Limb (tissue), 2 donors: ENCODE measurements around the gene RAI1.
A peak's percentile ranks its signal among the peaks of the same experiment; 100 is the strongest.
"Not testable (repeated sequence)": the region's sequence is repeated elsewhere in the genome, so short reads cannot be mapped to it uniquely, and the experiment has no call there.

Experiments used
- DNase-seq, 2 donors: peaks; one replicate each; pipeline ENCODE4 v3.0.0-alpha.2; 2016; ENCODE audit errors: extremely low spot score in 2 of 2

RAI1 gene

DNA sequence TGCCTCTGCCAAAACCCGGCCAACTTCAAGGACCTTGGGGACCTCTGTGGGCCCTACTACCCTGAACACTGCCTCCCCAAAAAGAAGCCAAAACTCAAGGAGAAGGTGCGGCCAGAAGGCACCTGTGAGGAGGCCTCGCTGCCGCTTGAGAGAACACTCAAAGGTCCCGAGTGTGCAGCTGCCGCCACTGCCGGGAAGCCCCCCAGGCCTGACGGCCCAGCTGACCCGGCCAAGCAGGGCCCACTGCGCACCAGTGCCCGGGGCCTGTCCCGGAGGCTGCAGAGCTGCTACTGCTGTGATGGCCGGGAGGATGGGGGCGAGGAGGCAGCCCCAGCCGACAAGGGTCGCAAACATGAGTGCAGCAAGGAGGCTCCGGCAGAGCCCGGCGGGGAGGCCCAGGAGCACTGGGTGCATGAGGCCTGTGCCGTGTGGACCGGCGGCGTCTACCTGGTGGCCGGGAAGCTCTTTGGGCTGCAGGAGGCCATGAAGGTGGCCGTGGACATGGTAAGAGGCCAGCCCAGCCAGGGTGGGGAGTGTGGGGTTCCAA is 116.8 kb downstream of the RAI1 start:
- no peak for DNase-seq

DNA sequence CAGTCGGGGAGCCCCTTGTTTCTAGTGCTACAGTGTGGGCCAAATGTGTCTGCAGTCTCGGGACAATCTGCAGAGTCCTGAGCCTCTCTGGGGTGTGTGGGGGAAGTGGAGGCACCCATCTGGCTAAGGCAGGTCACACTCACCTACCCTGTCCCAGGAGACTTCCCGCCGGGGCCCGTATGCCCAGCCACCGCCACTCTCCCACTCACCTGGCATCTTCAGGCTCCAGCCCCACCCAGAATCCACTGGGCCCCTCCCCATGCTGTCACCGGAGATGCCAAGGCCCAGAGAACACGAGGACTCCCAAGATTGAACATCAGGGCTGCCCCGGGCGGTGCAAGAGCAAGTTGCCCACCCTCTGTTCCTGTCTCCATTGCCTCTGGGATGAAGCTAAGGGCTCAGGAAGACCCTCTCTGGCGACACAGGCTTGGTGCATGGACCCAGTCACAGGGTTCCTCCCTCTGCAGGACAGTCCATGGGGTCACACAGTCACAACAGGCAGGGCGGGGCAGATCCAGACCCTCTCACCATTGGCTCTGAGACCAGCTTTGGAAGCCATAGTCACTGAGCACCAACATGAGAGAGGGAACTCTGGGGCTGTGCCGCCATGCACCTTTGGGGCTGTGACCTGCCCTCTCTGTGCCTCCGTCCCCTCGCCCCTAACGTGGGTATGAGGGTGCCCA is 117.5 kb downstream of the RAI1 start:
- no peak for DNase-seq

DNA sequence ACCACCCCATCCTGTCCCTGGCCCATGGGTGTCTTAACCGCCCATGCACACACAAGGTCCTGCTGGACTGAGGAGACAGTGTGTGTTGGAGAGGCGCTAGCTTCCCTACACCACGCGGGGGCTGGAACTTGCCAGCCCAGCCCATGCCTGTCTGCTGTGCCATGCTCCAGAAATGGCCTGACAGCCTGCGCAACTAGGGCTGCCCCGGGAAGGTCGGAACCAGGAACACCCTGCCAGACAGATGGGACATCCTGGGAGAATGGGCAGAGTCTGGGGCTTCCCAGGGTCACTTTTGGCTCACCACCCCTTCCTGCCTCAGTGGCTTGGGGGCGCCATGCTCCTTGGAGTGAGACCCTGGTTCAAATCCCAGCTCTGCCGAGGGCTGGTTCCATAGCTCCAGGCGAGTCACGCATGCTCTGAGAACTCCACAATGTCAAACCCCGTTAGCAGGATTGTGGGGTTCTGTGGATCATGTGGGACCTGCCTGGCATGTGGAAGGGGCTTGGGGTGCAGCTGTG is 119.3 kb downstream of the RAI1 start:
- no peak for DNase-seq

DNA sequence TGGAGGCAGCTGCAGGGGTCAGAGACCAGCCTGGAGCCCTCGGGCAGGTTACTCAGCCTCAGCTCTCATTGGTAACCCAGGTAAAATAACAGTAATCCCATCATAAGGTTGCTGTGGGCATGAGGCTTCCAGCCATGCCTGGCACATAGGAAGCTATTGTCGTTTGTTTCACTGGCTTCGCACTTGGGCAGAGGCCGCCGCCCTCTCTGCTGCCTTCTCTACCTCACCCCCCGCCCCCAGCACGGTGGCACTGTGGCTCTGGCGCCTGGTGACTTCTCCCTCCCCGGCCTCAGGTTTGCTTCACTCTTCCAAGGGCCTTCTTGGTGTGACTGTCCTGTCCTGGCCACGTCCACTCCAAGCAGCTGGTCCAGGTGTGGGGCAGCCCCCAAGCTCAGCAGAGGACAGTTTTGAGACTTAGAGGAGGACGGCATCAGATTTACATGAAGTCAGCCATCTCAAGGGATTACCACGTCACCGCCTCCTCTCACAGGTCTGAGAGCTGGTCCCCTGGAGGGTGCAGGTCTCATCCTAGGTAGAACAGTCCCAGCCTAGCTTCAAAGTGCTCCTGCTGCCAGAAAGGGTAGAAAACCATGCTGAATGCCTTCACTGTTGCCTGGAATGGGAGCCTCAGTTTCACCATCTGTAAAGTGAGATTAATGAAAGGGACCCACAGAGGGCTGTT is 120.7 kb downstream of the RAI1 start:
- no peak for DNase-seq

DNA sequence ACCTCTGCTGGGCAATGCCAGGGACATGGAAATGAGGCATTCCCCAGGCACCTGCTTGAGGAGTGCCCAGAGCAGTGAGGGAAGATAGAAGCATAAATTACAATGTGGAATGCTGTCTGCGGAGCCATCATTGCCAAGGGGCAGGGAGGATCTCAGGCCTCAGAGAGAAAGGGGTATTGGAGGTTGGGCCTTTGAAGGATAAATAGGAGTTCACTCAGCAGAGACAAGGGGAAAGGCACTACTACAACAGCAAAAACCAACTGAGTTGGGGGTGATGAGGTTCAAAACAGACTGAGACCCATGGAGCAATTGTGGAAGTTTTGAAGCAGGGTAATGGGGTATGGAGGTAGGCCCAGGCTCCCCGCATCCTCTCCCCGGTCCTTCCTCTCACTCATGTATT is 122.7 kb downstream of the RAI1 start:
- no peak for DNase-seq

DNA sequence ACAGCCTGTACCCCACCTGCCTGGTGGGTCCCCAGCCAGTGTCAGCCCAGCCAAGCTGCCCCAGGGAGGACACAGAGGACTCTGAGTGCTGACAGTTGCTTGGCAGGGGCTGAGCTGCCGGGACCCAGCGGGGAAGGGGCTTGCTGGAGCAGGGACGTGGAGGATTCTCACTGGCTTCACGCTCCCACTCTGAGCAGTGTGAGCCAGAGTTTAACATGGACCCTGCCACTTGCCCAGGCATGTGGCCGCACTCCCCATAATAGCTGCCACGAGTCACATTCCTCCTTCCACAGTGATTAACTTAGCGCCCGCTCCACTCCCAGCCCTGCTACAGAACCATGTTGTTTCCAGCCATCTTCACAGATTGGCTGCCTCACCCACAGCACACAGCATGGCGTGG is 124.3 kb downstream of the RAI1 start:
- DNase-seq: no peak

DNA sequence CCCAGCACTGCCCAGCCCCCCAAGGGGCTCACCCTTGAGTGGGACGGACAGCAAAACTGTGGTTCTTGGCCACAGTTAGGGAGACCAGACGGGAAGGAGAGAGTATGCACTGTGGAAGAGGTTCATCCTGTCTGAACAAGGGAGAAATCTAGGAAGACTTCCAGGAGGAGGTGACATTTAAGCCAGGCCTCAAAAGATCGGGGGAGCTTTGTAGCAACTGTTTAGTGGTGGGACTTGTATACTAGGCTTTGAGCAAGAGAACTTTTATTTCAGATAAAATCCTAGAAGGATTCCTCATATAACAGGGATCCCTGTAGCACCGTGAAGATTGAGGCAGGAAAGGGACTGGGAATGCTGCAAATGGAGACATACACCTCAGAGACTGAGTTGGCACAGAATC is 124.8 kb downstream of the RAI1 start:
- DNase-seq: no peak

DNA sequence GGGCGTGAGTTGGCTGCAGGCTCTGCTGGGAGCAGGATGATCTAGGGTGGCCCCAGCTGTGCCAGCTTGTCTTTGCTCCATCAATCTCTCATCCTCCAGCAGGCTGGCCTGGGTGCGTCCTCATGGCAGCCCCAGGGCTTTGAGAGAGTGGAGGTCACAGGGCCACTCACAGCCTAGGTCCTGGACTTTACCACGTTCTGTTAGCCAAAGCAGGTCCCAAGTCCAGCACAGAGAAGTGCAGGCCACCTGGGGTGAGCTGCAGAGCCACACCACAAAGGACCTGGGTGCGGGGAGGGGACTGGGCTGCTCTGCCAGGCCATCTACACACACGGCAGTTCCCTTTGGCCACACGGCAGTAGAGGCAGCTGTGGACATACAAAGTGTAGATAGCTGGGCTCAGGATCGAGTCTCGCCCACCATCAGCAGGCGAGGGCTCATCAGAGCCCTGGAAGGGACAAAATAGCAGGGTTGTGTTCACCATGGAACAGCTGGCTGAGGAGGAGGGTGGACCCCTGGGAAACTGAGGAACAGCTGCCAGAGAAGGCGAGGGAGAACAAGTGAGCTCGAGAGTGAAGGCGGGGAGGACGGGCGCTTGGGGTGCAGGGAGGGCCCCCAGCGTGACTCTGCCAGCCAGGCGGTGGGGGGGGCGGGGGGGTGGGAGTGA is 125.5 kb downstream of the RAI1 start:
- no peak for DNase-seq

DNA sequence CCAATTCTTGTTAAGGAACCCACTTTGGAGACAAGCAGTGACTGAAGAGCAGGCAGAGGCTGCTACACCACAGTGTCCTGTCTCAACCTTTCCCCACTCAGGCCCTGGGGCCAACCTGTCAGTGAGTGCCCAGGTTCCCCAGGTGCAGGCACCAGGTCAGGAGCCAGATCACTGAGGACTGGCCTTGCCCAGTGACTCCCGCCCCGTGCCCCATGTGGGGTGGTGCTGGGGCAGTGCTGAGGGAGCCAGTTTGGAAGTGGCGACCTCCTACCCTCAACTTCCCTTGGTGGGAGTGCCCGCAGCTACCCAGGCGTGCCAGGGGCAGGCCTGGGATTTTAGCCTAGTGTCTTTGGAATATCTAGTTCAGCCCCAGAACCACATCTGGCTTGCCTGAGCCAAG is 126.2 kb downstream of the RAI1 start:
- DNase-seq: no peak

DNA sequence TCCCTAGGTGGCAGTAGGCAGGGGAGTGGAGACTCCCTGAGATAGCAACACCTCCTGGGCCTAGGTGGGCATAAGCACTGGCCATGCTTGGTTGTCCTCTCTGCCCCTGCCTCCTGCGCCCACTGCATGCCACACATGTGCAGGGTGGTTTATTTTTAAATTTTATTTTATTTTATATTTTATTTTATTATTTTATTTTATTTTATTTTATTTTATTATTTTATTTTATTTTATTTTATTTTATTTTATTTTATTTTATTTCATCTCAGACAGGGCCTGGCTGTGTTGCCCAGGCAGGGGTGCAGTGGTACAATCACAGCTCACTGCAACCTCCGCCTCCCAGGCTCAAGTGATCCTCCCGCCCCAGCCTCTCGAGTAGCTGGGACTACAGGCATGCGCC is 126.9 kb downstream of the RAI1 start:
- DNase-seq: not testable (repeated sequence)

DNA sequence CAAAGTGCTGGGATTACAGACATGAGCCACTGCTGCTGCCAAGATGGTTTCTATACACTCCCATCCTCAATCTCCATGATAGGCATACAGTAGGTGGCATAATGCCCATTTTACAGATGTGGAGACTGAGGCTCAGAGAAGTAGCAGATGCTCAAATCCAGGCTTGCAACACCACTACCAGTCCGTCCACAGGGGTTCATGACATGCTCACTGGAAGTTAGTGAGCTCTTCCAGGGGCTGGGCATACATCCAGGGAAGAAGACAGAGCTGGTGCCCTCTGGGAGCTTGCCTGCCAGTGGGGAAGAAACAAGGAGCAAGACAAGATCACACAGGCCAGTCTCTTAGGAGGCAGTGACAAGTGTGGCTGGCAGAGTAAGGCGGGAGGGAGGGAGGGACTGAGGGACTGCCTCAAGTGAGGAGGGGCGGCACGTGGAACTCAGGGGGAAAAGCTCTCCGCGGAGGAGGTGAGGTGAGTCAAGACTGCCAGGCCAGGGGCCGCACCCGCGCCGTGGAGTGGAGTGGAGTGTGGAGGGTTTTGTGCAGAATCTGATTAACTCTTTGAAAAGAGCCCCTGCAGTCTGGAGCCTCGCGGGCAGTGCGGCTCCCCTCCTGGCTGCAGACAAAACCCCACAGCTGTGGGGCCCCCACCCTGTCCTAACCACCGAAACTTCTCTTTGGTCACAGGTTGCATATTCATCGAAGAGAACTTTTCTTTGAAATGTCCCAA is 127.6 kb downstream of the RAI1 start:
- DNase-seq: no peak

DNA sequence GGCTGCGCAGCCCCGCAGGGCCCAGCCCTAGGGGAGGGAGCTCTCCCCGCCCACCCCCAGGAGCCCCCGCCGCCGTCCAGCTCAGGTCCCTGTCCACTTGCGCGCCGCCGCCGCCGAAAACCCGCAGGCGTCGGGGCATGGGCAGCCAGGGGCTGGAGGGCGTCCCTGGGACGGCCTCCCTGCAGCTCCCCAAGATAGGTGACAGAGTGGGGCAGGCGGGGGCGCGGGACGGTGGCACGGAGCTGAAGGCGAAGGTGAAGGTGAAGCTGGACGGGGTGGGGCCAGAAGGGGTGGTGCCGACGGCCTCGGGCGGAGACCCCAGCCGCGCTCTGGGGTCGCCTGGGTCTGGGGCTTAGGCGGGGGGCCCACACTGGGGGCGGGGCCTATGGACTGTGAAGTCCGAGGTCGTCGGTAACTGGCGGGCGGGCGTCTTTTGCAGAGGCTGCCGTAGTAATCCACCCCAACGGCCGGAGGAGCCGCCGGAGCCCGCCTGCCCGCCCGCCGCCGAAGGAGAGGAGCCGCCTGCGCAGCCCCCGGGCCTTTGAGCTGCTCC is 128.3 kb downstream of the RAI1 start:
- DNase-seq: no peak

DNA sequence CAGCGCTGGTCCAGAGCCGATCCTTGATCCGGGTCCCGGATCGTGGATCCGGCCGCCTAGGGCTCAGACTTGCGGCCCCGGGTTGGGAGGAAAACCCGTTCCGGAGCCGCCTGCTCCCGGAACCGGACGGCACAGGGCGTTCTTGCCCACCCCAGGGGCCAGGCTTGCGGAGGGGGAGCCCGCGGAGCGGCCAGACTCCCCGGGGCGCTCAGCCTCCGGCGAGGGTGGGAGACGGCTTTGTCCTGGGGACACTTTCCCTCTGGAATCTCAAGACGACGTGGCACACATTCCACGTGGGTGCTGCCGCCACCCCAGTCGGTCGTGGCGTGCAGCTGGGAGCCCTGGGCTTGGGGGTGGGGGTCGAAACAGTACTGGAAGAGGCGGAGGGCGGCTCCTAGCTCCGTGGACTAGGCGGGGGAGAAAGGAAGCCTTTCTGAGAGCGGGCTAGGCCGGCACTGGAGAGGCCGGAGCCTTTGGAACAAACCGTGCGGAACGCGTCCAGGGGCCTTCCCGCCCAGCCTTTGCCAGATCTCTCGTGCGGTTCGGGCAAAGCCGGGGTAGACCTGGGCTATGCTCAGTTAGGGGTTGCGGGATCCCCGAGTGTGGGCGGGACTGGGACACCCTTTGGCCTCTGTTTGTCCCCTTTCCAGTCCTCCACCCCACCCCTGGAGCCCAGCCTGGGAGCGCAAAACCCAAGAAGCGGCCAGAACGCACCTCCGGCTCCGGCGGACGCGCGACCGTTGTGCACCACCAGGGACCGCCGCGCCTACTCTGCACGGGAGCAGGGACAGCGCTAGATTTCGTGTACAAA is 129.0 kb downstream of the RAI1 start:
- DNase-seq: peak in 1 of 2 donors; percentile 85

DNA sequence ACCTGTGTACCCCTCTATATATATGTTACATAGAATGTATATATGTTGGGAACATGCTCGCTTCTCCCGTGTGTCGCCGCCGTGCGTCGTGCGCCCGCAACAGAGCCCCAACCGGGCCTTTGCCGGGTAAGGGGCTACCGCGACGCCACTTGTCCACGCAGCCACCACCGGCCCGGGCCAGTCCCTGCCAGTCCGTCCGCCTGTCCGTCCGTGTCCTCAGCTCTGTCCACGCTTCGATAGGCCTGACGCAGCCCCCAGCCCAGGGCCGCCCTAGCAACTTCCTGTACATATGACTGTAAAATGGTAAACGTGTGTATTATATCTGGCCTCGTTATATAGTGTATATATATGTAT is 129.6 kb downstream of the RAI1 start:
- DNase-seq: no peak

DNA sequence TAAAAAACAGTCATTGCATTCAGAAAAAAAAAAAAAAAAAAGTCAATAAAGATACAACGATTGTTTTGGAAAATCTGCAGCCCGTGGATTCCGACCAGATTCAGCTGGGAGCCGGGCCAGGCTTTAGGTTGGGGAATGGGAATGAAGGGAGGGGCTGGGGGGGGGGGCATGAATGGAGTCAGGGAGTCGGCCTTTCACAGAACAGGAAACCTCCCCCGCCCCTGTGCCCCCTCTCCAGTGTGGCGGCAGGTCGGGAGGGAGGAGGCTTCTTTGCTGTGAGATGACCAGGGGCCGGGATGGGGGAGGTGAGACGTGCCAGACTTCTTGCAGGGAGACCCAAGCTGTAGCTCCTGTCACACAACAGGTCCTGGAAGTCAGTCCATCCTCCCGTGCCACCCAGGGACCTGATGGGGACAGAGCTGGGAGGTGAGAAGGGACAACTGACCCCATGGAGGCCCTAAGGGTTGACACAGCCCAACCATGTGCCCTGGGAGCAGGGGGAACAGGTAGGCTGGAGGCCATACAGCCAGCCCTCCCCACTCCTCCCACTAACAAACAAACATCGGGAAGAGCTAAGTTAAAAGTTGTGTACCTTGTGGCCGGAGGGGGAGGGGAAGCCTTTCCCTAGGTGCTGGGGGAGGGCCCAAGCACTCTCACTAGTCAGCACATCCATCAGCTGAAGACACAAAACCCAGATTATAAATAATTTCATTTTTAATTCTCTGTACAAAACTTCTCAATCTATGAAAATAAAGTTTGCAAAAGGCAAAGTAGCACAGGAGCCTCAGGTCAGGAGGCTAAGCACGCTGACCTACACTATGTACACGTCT is 130.3 kb downstream of the RAI1 start:
- peak in 1 of 2 donors; percentile 77 for DNase-seq

DNA sequence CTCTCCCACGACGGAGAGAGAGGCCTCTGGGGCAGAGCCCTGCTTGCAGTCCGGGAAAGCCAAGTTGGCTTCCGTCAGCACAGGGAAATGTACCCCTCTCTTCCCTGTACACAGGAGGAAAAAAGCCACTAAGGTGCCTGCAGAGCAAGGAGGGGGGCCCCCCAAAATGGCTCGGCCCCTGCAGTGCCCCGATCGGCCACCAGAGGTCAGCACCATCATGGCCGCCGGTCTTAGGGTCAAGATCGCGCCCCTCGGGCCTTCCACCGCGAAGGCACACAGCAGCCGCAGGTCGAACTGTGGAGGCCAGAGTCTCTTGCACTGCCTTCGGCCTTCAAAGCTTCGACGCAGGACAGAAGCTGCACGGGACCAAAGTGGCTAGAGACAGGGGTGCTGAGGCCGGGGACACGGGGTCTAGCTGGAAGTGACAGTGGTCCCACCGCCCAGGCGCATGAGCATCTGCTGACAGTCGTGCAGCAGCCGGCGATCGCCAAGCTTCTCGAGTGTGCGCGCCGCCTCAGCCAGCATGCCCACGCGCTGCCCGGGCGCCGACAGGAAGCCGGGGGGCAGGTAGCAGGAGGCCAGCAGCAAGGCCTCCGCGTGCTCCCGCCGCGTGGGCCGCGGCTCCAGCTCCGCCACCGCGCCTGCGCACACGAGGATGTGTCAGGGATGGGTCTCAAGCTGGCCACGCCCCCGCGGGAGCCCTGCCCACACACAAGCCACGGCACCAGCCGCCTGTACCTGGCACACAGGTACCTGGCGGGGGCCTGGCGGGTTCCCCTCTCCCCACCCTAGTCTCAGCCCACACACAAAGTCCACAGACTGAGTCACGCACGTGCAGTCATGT is 131.2 kb downstream of the RAI1 start:
- DNase-seq: peak; percentile 58 to 90

DNA sequence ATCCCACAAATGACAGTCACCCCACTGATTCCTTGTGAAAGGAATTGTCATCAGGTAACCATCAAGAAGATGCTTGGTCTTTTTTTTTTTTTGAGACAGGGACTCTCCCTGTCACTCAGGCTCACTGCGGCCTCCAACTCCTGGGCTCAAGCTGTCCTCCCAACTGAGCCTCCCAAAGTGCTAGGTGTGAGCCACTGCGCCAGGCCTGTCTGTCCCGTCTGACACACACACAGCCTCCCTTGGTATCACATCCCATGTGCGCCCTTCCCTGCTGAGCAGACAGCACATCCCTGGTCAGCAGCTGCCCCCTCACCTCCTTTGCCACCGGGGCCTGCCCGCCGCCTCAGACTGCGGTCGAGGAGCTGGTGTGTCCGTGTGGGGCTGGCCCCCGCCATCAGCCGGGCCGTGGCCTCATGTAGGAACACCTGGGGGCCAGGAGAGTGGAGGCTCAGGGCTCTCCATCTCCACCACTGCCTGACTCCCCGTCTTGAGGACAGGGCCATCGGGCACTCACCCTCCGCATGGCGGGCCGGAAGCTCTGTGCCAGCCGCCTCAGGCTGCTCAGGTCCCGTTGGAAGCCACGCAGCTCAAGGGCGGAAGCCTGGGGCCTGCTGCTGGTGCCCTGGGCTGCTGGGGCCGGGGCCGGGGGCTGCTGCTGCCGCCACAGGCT is 131.9 kb downstream of the RAI1 start:
- DNase-seq: no peak

DNA sequence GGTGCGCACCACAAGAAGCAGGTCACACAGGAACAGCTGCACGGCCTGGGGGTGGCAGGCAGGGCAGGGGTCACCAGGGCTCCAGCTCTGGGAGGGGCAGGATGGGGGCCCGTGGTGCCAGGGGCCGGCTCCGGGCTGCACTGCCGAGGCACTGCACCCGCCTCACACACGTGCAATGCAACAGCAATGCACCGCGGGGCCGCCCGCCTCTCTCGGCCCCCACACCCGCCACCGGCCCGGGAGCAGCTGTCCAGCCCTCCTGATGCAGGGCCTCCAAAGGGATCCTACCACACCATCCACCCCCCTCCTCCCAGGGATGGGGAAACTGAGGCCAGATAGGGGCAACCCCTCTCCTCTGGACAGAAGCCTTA is 132.5 kb downstream of the RAI1 start:
- DNase-seq: no peak
